Colonic mucosa (tissue), 4 donors: ENCODE measurements around the gene SAMD4A. TPM values are rescaled to one million over a fixed set of nuclear protein-coding genes. Genes with fewer than 3 reads are reported as not detected.

Experiments used
- DNase-seq: peaks from one replicate; pipeline ENCODE4 v3.0.0-alpha.2; 2020
- H3K27ac ChIP-seq: fragments of 200-600 bp; one replicate; pipeline ENCODE4 v1.8.0; 2021
- H3K27me3 ChIP-seq: fragments of 200-600 bp; one replicate; pipeline ENCODE4 v1.8.0; 2021
- H3K36me3 ChIP-seq: fragments of 200-600 bp; one replicate; pipeline ENCODE4 v1.8.0; 2021
- H3K4me1 ChIP-seq: fragments of 200-600 bp; one replicate; pipeline ENCODE4 v1.8.0; 2021; ENCODE audit warnings: mild to moderate bottlenecking
- H3K4me3 ChIP-seq: fragments of 200-600 bp; one replicate; pipeline ENCODE4 v1.8.0; 2021
- H3K9ac ChIP-seq, 2 donors: one replicate each; pipeline ENCODE4 v1.7.0; 2013; ENCODE audit warnings: control low read depth in 2 of 2, low read depth in 2 of 2, low read length in 2 of 2
- H3K9me3 ChIP-seq: fragments of 200-600 bp; one replicate; pipeline ENCODE4 v1.8.0; 2021
- intact Hi-C: fragments of 100-400 bp; cut with DNase I; formaldehyde crosslinking; loops from one replicate; pipeline ENCODE4 v1.14.1; 2022
- total RNA-seq, 2 donors: library from RNA; stranded (reverse); fragmentation: NEBNext Ultra II Directional in 1 of 2; extraction: Animal tissue kit (Norgen Biotek cat#: 25700) in 1 of 2; gene quantifications; one replicate each; pipeline ENCODE4 v1.2.1, GENCODE V29; 2021
- TF ChIP-seq, protein P1 (sequence below): fragments of 200-600 bp; IDR thresholded peaks from one replicate; pipeline ENCODE4 v1.8.0; 2022; ENCODE audit warnings: antibody characterized with exemption, mild to moderate bottlenecking
- donor health status: healthy.
- donor health status: DM: no; HTN: no; CAD: no.
- donor health status: DM: no; HTN: no; CAD: no.

SAMD4A gene
- total RNA-seq, 2 donors from 2014 or later = 5.6 to 31.3 TPM

DNA sequence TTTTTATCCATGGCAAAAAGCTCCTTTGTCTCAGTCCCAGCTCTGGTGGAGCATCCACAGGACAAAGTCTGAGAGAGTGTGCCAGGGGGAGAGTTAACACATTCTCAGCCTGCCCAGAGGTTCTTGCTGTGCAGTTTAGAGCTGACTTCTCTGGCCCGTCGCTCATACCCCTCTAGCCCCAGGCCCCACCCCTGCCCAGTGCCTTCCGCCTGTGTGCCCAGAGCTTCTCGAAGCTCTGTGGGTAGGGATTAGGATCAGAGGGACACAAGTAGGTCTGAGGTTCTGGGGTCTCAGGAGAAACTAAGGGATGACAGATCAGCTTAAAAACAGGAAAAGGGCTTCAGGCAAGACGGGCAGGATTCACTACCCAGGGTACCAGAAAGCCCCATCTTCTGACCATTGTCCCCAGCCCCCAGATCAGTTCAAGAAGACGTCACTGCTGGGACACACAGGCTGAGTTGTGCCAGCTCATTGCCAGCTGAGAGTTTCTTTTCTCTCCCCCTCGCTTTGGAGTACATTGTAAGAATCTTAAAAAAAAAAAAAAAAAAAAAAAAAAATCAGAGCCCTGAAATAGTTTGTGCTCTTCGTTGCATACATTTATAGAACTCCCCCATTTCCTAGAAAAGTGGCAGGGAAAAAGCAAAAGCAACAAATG is 208.7 kb downstream of the SAMD4A start:
- Histone ChIP-seq H3K9me3 (no peaks in the 10 kb centered on the region), H3K9ac (no peak overlapping the region), H3K27me3 (no peaks in the 10 kb centered on the region), H3K27ac (no peak overlapping the region), H3K4me3 (no peak overlapping the region), H3K4me1 (peaks cover 4% of the 10 kb centered on the region), H3K36me3 (no peaks in the 10 kb centered on the region)
- DNase-seq = no peak
- intact Hi-C loops = no loop called here
- TF ChIP-seq, protein P1, sequence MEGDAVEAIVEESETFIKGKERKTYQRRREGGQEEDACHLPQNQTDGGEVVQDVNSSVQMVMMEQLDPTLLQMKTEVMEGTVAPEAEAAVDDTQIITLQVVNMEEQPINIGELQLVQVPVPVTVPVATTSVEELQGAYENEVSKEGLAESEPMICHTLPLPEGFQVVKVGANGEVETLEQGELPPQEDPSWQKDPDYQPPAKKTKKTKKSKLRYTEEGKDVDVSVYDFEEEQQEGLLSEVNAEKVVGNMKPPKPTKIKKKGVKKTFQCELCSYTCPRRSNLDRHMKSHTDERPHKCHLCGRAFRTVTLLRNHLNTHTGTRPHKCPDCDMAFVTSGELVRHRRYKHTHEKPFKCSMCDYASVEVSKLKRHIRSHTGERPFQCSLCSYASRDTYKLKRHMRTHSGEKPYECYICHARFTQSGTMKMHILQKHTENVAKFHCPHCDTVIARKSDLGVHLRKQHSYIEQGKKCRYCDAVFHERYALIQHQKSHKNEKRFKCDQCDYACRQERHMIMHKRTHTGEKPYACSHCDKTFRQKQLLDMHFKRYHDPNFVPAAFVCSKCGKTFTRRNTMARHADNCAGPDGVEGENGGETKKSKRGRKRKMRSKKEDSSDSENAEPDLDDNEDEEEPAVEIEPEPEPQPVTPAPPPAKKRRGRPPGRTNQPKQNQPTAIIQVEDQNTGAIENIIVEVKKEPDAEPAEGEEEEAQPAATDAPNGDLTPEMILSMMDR = no peak

DNA sequence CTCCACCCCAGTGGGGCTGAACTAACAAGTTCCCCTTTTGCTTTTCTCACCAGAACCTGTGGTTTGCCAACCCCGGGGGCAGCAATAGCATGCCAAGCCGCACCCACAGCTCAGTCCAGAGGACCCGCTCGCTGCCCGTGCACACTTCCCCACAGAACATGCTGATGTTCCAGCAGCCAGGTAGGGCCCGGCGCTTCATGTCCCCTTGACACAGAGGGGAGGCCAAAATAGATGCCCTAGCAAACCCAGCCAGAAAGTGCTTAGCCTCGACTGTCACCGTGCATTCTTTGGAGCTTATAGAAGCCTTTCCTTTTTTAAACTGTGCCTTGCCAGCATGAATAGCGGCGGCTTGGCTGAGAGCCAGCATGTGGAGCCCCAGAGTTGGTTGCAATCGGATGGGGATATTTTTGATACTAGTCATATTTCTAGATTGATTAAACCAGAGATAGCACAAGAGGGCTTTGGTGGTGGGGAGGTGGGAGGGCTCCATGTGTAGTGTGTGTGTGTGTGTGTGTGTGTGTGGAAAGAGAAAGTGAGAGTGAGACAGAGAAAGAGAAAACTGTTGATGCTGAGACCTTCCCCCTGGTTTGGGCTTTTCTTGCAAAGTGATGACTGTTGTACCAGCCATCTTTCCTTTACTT is 209.6 kb downstream of the SAMD4A start:
- no peak overlapping the region for H3K27ac ChIP-seq
- peaks cover 4% of the 10 kb centered on the region for H3K4me1 ChIP-seq
- intact Hi-C loops = no loop called here
- H3K4me3 ChIP-seq = no peak overlapping the region
- H3K9ac ChIP-seq = no peak overlapping the region
- no peaks in the 10 kb centered on the region for H3K36me3 ChIP-seq
- no peaks in the 10 kb centered on the region for H3K27me3 ChIP-seq
- no peaks in the 10 kb centered on the region for H3K9me3 ChIP-seq
- TF ChIP-seq, protein P1 = no peak
- no peak for DNase-seq

DNA sequence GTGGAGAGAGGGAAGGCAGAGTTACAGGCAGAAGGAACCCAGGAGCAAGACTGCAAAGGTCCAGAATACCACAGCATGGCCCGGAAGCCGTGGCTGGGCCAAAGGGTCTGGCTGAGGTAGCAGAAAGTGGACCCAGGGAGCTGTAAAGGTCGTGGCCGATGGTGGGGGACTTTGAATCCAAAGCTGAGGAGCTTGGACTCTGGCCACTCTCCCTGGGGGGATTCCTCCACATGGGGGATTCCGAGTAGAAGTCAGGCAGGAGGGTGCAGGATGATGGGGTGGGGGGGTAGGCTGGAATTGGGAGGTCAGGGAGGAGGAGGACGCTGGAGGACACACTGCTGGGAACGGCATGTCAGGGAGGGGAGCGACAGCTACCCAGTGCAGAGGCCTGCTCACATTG is 210.5 kb downstream of the SAMD4A start:
- H3K27ac ChIP-seq = no peak overlapping the region
- intact Hi-C loops = no loop called here
- no peaks in the 10 kb centered on the region for H3K36me3 ChIP-seq
- H3K27me3 ChIP-seq = no peaks in the 10 kb centered on the region
- no peak for DNase-seq
- H3K9me3 ChIP-seq = no peaks in the 10 kb centered on the region
- TF ChIP-seq, protein P1 = no peak
- no peak overlapping the region for H3K4me3 ChIP-seq
- no peak overlapping the region for H3K9ac ChIP-seq
- peaks cover 4% of the 10 kb centered on the region for H3K4me1 ChIP-seq

DNA sequence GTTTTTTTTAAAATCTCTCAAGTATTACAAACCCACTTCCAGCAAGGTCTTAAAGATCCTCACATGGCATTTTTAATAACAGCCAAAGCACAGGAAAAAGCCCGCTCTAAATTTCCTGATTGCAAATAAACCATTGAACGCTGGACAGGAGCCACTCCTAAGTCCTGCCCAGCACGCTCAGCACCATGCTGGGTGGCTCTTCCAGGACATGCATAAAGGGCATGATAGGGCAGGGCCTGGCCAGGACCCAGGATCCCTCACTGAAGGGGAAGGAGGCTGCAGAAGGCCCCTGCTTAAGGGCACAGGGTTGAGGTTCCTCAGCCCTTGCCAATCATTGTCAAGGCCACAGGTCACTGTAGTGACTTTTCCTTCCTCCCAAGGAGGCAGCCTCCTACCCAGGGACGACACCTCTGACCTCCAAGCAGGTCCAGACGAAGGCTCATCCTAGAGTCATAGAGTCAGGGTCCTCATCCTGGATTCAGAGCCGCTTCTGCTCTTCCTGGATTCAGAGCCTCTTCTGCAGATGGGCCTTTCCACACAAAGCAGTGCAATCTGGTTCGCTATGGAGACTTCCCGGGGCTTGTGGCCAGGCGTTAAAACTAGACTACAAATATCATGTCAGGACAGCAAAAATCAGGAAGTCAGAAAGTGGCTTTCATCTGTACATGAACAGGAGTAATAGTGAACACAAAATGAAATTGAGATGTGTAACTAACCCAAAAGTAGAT is 211.9 kb downstream of the SAMD4A start:
- DNase-seq = no peak
- intact Hi-C loops = no loop called here
- H3K27ac ChIP-seq = no peak overlapping the region
- H3K9me3 ChIP-seq = no peaks in the 10 kb centered on the region
- TF ChIP-seq, protein P1 = no peak
- H3K4me3 ChIP-seq = no peak overlapping the region
- H3K4me1 ChIP-seq = no peaks in the 10 kb centered on the region
- H3K27me3 ChIP-seq = no peaks in the 10 kb centered on the region
- no peaks in the 10 kb centered on the region for H3K36me3 ChIP-seq
- H3K9ac ChIP-seq = no peak overlapping the region

DNA sequence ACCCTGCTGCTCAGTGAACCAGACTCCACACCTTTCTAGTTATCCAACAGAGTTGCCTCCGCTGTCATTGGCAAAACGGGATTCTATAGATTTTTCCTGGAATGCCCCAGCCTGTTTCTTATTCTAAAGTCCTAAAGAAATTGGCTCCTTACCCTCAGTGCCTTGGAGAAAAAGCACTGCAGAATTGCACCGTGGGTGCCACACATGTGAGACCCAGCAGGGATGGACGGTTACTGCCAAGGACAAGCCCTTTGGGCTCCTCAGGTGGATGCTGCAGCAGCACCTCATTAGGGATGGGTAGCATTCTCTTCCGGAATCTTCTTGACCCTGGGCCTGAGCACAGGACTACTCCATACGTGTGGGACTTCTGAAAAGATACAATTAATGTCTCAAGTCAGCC is 214.2 kb downstream of the SAMD4A start:
- Histone ChIP-seq H3K9me3 (no peaks in the 10 kb centered on the region), H3K27ac (no peak overlapping the region), H3K4me1 (no peaks in the 10 kb centered on the region), H3K9ac (no peak overlapping the region), H3K4me3 (no peak overlapping the region), H3K27me3 (no peaks in the 10 kb centered on the region), H3K36me3 (no peaks in the 10 kb centered on the region)
- no peak for DNase-seq
- intact Hi-C loops = no loop called here
- TF ChIP-seq, protein P1 = no peak
